Measurements from ENCODE around the gene TAF4. TPM values are rescaled to one million over a fixed set of nuclear protein-coding genes. Genes with fewer than 3 reads are reported as not detected.
"Not testable (repeated sequence)": the region's sequence is repeated elsewhere in the genome, so short reads cannot be mapped to it uniquely, and the experiment has no call there.

Gene TAF4
- total RNA-seq, 1 donor from 2014 or later = 11.5 TPM

DNA sequence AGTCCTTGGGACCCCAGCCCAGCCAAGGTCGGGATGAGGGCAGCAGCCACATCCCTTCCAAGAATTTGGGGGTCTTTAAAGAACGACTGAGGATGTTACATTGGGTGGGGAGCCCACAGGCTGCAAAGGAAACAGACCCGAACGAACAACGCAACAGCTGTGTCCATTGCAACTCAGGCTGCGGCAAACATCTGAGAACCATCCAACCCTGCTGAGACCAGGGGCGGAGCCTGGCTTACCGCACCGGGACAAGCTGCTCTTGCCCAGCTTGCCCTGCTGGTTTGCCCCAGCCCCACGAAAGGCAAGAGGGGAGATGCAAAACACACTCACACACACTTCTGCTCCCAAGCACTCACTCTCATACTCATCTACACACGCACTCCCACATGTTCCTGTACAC is 21.5 kb upstream of the TAF4 start:
- Mint-ChIP-seq H3K36me3 (ENCODE audit: low read depth) (no peaks in the 10 kb centered on the region), H3K27ac (ENCODE audit: unreplicated experiment) (no peak overlapping the region), H3K27me3 (ENCODE audit: low read depth) (peaks cover 16% of the 10 kb centered on the region), H3K9me3 (ENCODE audit: low read depth) (no peaks in the 10 kb centered on the region), H3K4me3 (ENCODE audit: unreplicated experiment) (no peak overlapping the region), H3K4me1 (ENCODE audit: low read depth) (no peaks in the 10 kb centered on the region)
- DNase-seq (ENCODE audit: low spot score) = peak; percentile 56
- TF ChIP-seq, protein P1, sequence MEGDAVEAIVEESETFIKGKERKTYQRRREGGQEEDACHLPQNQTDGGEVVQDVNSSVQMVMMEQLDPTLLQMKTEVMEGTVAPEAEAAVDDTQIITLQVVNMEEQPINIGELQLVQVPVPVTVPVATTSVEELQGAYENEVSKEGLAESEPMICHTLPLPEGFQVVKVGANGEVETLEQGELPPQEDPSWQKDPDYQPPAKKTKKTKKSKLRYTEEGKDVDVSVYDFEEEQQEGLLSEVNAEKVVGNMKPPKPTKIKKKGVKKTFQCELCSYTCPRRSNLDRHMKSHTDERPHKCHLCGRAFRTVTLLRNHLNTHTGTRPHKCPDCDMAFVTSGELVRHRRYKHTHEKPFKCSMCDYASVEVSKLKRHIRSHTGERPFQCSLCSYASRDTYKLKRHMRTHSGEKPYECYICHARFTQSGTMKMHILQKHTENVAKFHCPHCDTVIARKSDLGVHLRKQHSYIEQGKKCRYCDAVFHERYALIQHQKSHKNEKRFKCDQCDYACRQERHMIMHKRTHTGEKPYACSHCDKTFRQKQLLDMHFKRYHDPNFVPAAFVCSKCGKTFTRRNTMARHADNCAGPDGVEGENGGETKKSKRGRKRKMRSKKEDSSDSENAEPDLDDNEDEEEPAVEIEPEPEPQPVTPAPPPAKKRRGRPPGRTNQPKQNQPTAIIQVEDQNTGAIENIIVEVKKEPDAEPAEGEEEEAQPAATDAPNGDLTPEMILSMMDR (IDR thresholded peaks at IDR 0.05) = no peak

- peak; percentile 58 for DNase-seq (ENCODE audit: low spot score)
- no peaks in the 10 kb centered on the region for H3K4me1 Mint-ChIP-seq (ENCODE audit: low read depth)
- peaks cover 12% of the 10 kb centered on the region for H3K27me3 Mint-ChIP-seq (ENCODE audit: low read depth)
- H3K4me3 Mint-ChIP-seq (ENCODE audit: unreplicated experiment) = no peak overlapping the region
- no peaks in the 10 kb centered on the region for H3K9me3 Mint-ChIP-seq (ENCODE audit: low read depth)
- TF ChIP-seq, protein P1 (IDR thresholded peaks at IDR 0.05) = no peak
- H3K36me3 Mint-ChIP-seq (ENCODE audit: low read depth) = no peaks in the 10 kb centered on the region
- no peak overlapping the region for H3K27ac Mint-ChIP-seq (ENCODE audit: unreplicated experiment)
Measured at GRCh38 chr20:62085206-62085605, 19.5 kb upstream of the TAF4 start.

- H3K4me3 Mint-ChIP-seq (ENCODE audit: unreplicated experiment); H3K9me3 Mint-ChIP-seq (ENCODE audit: low read depth): not testable (repeated sequence)
- DNase-seq (ENCODE audit: low spot score) = peak; percentile 13
Measured at GRCh38 chr20:62084224-62084623, 18.5 kb upstream of the TAF4 start.

GRCh38 chr20:62083312-62083711 is 17.6 kb upstream of the TAF4 start:
- H3K4me3 Mint-ChIP-seq (ENCODE audit: unreplicated experiment) = no peak overlapping the region
- H3K36me3 Mint-ChIP-seq (ENCODE audit: low read depth) = no peaks in the 10 kb centered on the region
- no peak for DNase-seq (ENCODE audit: low spot score)
- no peak overlapping the region for H3K27ac Mint-ChIP-seq (ENCODE audit: unreplicated experiment)
- H3K27me3 Mint-ChIP-seq (ENCODE audit: low read depth) = peaks cover 12% of the 10 kb centered on the region
- TF ChIP-seq, protein P1 (IDR thresholded peaks at IDR 0.05) = no peak
- H3K9me3 Mint-ChIP-seq (ENCODE audit: low read depth) = peaks cover 5% of the 10 kb centered on the region
- H3K4me1 Mint-ChIP-seq (ENCODE audit: low read depth) = no peaks in the 10 kb centered on the region

More at GRCh38 chr20:62084224-62084623, 18.5 kb upstream of the TAF4 start:
- H3K27ac Mint-ChIP-seq (ENCODE audit: unreplicated experiment); H3K36me3 Mint-ChIP-seq (ENCODE audit: low read depth); H3K4me1 Mint-ChIP-seq (ENCODE audit: low read depth): not testable (repeated sequence)
- H3K27me3 Mint-ChIP-seq (ENCODE audit: low read depth) = peaks cover 12% of the 10 kb centered on the region

- TF ChIP-seq, protein P1 (IDR thresholded peaks at IDR 0.05) = no peak
Measured at GRCh38 chr20:62080249-62080990, 14.7 kb upstream of the TAF4 start.

GRCh38 chr20:62079166-62079565 is 13.5 kb upstream of the TAF4 start:
- peaks cover 8% of the 10 kb centered on the region for H3K27me3 Mint-ChIP-seq (ENCODE audit: low read depth)
- peaks cover 5% of the 10 kb centered on the region for H3K36me3 Mint-ChIP-seq (ENCODE audit: low read depth)
- TF ChIP-seq, protein P1 (IDR thresholded peaks at IDR 0.05) = no peak
- no peaks in the 10 kb centered on the region for H3K4me1 Mint-ChIP-seq (ENCODE audit: low read depth)
- peak; percentile 1 for DNase-seq (ENCODE audit: low spot score)
- no peak overlapping the region for H3K27ac Mint-ChIP-seq (ENCODE audit: unreplicated experiment)
- peaks cover 26% of the 10 kb centered on the region for H3K9me3 Mint-ChIP-seq (ENCODE audit: low read depth)
- H3K4me3 Mint-ChIP-seq (ENCODE audit: unreplicated experiment) = no peak overlapping the region

More at GRCh38 chr20:62080249-62080990, 14.7 kb upstream of the TAF4 start:
- H3K36me3 Mint-ChIP-seq (ENCODE audit: low read depth) = peaks cover 3% of the 10 kb centered on the region
- no peak overlapping the region for H3K27ac Mint-ChIP-seq (ENCODE audit: unreplicated experiment)
- H3K9me3 Mint-ChIP-seq (ENCODE audit: low read depth) = peaks cover 20% of the 10 kb centered on the region
- no peaks in the 10 kb centered on the region for H3K4me1 Mint-ChIP-seq (ENCODE audit: low read depth)
- DNase-seq (ENCODE audit: low spot score) = peak; percentile 12
- H3K27me3 Mint-ChIP-seq (ENCODE audit: low read depth) = peaks cover 12% of the 10 kb centered on the region
- no peak overlapping the region for H3K4me3 Mint-ChIP-seq (ENCODE audit: unreplicated experiment)

Data from chondrocyte (in vitro differentiated cells).